Esophagus muscularis mucosa (tissue), 4 donors: Measurements from ENCODE around the gene PTGR1.

Source experiments
- EP300 ChIP-seq: sonication (generic); formaldehyde crosslinking; IDR thresholded peaks from one replicate; pipeline ENCODE4 v1.6.1; 2017; ENCODE audit warnings: antibody characterized with exemption
- POLR2A ChIP-seq: fragments of 450-650 bp; IDR thresholded peaks from one replicate; pipeline ENCODE4 v1.6.1; 2017; ENCODE audit warnings: antibody characterized with exemption, moderate library complexity, mild to moderate bottlenecking, low read depth
- POLR2AphosphoS5 ChIP-seq, 2 donors: sonication (generic); formaldehyde crosslinking; IDR thresholded peaks; one replicate each; pipeline ENCODE4 v1.6.1; 2017; ENCODE audit warnings: antibody characterized with exemption in 2 of 2
- TF ChIP-seq, protein P1 (sequence below), 3 experiments: fragments of 200-600 bp in 2 of 3; fragments of 450-650 bp in 1 of 3; sonication (generic) in 2 of 3; IDR thresholded peaks; one replicate each; pipeline ENCODE4 v1.5.1; 2017 to 2019; ENCODE audit warnings: antibody characterized with exemption in 3 of 3, mild to moderate bottlenecking in 2 of 3, moderate library complexity in 1 of 3

DNA sequence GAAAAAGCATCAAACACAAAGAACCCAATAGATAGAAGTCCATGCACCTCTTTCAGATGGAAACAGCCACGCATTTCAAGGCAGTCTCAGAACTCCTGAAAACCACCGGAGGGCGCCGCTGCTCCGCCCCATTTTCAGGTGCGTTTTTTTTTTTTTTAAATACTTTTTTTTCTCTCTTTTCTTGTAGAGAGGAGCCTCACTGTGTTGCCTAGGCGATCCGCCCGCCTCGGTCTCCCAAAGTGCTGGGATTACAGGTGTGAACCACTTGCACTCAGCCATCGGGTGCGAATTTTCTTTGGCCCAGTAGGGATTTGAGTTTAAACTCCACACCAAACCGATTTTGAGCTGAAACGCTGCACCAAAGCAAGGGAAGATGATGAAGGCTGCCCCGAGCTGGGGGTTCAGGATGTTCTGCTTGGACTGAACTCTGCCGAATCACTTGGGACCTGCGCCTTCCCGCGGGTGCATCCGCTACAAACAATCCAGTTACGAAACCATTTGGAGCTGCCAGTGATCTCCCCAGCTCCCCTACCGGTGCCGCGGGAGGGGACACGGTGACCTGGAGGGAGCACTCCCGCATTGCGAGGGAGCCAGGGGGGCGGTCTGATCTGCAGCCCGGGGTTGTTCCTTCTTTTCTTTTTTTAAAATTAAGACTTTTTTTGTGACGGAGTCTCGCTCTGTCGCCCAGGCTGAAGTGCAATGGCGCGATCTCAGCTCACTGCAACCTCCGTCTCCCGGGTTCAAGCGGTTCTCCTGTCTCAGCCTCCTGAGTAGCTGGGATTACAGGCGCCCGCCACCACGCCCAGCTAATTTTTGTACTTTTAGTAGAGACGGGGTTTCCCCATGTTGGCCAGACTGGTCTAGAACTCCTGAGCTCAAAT, 1.4 kb downstream of the PTGR1 start:
- TF ChIP-seq, protein P1, sequence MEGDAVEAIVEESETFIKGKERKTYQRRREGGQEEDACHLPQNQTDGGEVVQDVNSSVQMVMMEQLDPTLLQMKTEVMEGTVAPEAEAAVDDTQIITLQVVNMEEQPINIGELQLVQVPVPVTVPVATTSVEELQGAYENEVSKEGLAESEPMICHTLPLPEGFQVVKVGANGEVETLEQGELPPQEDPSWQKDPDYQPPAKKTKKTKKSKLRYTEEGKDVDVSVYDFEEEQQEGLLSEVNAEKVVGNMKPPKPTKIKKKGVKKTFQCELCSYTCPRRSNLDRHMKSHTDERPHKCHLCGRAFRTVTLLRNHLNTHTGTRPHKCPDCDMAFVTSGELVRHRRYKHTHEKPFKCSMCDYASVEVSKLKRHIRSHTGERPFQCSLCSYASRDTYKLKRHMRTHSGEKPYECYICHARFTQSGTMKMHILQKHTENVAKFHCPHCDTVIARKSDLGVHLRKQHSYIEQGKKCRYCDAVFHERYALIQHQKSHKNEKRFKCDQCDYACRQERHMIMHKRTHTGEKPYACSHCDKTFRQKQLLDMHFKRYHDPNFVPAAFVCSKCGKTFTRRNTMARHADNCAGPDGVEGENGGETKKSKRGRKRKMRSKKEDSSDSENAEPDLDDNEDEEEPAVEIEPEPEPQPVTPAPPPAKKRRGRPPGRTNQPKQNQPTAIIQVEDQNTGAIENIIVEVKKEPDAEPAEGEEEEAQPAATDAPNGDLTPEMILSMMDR (IDR thresholded peaks at IDR 0.05) = peak; percentile 52 to 72 (median 70)
- TF ChIP-seq POLR2A (no peak), EP300 (no peak), POLR2AphosphoS5 (IDR thresholded peaks at IDR 0.05) (peak; percentile 27 to 43)
